NCI-H774 (cell line): ENCODE results near the gene TUBA3E.
"Not testable (repeated sequence)": the region's sequence is repeated elsewhere in the genome, so short reads cannot be mapped to it uniquely, and the experiment has no call there.

ENCODE experiments used
- DNase-seq: peaks from one replicate; lab custom pipeline; 2025; lab: John Stamatoyannopoulos, UW

Gene TUBA3E

GRCh38 chr2:130143266-130144039 is 54.8 kb downstream of the TUBA3E start:
- not testable (repeated sequence) for DNase-seq

- not testable (repeated sequence) for DNase-seq
Observed at GRCh38 chr2:130142396-130143265, 55.6 kb downstream of the TUBA3E start.
